GOT3 (cell line): ENCODE measurements around the gene GALNT5.
A peak's percentile ranks its signal among the peaks of the same experiment; 100 is the strongest.
"Not testable (repeated sequence)": the region's sequence is repeated elsewhere in the genome, so short reads cannot be mapped to it uniquely, and the experiment has no call there.

ENCODE experiments used
- DNase-seq: peaks from one replicate; lab custom pipeline; 2025; ENCODE audit warnings: mixed read lengths; lab: John Stamatoyannopoulos, UW

The GALNT5 gene

DNA sequence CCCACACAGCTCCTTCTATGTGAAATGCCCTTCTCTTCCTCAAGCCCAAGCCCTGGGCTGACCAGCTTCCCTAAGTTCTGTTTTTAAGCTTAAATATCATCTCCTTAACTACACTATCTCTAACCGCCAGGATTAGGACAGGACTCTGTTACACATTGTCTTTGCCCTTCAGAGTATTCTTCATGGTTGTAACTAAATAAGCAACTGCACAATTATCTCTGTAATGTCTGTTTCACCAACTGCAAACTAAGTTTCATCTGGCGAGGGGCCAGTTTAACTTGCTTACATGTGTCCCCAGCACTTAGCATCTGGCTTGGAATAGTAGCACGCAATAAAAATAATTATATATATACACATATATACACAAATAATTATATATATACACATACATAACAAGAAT lies 69.2 kb downstream of the GALNT5 start:
- no peak for DNase-seq

DNA sequence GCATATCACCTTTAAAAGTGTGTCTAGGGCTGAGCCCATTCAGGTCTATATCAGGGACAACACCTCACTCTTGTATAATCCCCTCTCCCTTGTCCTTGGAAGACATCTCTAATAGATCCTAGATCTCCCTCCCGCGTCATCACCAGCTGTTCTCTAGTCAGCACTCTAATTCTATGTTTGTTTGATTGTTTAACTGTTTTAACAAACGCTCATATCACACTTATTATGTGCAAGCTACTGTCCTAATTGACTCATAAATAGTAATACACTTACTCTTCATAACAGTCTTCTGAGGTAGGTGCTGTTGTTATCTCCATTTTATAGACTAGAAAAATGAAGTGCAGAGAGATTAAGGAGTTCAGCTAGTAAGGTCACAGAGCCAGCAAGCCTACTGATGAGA lies 69.7 kb downstream of the GALNT5 start:
- DNase-seq, result no peak

DNA sequence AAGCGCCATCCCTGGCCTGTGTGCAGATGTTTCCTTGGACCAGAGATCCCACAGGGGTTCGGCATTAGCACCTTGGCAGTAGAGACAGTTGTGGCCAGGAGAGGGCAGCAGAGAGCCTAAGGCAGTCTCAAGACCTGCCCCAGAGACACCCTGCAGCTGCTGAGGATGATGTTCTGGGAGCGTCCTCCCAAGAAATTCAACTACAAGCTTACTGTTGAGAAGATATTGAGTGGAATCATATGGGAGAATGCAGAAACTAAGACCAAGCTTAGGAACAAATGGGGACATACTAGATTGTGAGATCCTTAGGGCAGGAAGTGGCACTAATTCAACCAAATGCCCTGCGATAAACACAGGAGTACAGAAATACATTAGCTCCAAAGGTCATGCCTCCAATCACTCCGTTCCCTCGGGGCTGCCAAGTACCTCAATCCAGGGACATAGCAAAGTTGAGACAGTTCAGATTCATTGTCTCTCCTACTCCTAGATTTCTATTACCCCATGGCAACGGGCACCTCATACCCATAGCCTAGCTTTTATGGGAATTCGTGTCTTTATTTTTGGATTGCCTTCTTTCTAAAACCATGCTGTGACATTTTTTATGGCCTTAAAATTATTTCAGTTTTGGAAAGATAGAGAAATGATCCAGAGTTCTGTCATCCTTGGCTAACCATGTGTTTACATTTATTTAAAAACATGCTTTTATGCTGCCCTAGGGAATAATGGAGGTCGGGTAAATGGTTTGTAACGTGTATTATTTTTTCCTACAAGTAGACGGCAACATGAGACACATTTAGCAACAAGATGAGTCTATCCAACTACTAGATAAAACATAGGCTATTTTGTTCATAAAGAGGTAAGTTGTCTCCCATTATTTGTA lies 70.4 kb downstream of the GALNT5 start:
- DNase-seq, result peak; percentile 10

DNA sequence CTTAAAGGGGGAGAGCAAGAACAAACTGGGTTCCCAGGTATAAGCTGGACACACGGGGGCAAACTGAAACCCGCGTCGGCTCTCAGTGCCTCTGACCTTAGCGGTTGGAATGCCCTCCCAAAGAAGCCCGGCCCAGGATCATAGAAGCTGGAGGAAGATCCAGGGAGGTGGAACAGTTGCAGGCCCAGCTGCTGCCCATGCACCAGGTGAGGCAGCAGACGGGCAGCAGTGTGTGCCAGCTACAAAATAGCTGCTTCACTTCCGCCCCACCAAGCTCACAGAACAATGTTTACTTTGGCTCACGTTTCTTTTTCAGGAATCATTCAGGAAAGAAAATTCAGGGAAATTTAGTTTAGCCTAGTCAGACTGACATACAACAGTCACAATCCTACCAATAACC lies 72.0 kb downstream of the GALNT5 start:
- DNase-seq, result no peak

DNA sequence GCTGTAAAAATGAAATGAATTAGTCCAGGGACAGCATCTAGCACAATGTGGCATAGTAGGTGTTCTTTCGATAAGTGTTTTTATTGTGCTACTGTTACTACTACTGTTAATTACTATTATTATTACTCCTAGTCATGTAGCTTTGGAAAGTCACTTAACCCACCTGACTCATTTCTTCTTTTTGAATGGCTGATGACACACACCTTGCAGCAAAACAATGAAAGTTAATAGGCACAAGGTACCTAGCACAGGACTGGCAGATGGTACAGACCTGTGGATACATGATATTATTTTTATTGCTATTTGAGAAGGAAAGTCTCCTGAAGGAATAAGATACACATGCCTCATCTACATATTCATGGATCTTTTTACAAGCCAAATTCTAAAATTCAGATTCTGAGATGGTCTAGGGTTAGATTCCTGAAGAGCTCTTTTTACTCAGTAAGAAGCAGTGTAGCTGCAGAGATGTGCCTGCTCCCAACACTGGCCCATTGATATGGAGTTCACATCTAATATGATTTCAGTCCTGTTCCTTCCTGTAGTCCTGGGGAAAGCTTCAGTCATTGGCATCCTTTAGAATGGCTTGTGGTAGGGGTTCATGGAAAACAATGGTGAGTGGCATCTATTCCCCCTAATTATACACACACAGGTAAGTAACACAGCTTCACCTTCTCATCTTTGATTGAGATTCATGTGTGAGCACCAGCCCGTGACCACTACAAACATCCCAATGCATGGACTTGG lies 76.0 kb downstream of the GALNT5 start:
- no peak for DNase-seq

DNA sequence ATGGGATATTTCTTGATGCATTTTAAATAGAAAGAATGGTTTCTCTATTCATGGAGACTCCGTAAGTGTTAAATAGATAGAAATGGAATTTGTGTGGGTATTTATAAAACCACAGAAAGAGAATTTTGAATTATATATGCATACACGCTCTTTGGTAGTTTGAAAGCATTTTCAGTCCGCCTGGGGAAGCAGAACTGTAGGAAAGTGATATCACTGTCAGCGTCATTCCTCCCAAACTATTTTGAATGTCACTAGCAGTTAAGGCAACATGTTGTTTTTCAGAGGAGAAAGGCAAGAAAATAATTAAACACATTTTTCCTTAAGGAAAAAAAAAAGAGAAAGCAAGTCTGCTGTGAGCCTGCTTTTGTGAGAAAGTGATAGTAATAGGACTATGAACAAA lies 76.8 kb downstream of the GALNT5 start:
- DNase-seq, result no peak

DNA sequence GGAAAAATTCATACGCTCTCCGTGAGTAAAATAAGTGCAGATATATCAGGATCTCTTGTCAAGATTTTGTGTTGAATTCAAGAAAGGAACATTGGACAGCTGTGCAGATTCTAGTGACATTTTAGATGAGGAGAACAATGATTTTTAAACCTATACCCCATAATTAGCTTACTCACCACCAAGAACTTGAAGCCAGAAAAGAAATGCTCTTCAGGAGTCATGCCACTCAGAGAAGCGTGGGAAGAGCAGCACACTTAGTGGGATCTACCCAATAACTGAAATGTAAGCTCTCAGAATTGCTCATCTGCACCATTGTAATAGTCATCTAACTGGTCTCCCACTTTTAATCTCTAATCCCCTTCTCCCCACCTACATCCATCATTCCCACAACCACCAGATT lies 77.3 kb downstream of the GALNT5 start:
- no peak for DNase-seq

DNA sequence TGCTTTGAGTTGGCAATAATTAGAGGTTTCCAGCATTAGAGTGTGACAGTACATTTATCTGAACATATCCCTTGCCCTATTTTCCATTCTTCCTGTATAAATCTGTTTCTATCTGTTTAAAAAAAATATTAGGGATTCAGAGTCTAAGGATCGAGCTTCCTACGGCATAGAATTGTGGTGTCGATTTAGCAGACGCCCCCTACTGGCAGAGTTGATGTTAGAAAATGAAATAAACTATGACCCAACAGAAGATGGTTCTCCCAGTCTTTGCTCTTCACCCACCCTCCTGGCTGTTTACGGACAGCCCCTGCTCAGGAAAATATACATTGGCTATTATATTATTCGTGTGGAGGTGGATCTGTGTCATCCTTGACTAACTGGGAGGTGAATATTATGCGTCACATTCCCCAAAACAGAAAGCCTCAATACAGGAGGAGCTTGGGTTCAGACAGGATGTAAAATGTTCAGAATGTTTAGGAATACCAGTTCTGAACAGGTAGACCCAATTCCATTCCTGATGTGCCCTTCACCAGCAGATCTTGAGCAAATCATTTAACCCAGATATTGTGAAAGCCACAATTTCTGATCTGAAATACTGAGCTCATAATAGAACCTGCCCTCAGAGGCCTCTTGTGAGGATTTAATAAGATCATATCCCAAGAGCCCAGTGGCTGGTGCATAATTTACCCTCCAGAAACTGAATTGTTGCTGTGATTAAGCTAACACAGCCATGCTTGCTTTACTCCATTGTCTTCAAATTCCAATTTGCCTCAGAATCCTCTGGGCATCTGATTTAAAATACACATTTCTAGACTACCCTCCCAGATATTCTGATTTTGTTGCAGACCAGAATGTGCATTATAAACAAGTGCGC lies 78.9 kb downstream of the GALNT5 start:
- no peak for DNase-seq

DNA sequence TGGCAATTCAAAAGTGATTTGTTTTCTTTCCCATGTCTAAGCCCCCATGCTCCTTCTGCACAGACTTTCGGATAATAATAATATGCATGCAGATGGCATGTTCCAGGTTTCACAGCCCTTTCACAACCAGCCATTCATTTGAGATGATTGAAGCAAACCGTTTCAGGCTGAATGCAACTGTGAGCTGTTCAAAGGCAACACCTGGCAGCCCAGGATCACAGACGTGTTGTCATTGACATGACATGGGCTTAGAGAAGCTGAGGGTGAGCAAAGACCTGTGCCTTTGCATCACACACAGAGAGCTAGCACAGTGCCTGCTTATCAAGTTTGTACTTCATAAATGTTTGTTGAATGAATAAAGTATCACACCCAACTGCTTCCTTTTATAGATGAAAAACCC lies 80.5 kb downstream of the GALNT5 start:
- DNase-seq, result no peak

DNA sequence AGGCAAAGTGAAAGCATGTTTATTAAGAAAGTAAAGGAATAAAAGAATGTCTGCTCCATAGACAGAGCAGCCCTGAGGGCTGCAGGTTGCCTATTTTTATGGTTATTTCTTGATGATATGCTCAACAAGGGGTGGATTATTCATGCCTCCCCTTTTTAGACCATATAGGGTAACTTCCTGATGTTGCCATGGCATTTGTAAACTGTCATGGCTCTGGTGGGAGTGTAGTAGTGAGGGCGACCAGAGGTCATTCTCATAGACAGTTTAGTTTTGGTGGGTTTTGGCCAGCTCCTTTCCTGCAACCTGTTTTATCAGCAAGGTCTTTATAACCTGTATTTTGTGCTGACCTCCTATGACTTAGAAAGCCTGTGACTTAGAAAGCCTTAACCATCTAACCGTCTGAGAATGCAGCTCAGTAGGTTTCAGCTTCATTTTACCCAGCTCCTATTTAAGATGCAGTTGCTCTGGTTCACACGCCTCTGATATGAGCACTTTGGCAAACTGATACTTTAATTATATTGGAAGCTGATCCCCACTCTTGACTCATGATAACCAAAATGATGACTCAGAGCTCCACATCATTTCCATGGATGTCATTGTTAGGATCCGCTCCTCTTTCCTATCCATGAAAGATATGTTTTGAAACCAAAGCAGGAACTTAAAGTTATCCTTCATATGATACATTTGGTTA lies 82.6 kb downstream of the GALNT5 start:
- no peak for DNase-seq

DNA sequence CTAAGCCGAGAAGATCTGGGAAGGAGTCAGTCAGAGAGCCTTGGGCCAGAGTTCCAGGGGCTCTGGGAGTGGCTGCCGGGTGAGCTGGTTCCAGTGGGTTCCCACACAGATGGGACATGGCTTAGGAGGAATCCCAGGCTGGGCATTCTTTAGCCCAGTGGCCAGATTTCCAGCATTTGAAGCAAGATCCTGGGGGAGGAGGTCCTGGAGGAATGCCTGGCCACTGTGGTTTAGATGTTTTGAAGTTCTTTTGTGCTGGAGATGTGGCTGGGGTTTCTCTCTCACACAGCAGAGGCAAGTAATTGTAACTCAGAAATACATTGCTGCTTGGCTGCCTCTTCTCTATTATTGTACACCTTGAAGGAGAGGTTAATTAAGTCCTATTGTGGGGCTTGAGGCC lies 83.9 kb downstream of the GALNT5 start:
- not testable (repeated sequence) for DNase-seq

DNA sequence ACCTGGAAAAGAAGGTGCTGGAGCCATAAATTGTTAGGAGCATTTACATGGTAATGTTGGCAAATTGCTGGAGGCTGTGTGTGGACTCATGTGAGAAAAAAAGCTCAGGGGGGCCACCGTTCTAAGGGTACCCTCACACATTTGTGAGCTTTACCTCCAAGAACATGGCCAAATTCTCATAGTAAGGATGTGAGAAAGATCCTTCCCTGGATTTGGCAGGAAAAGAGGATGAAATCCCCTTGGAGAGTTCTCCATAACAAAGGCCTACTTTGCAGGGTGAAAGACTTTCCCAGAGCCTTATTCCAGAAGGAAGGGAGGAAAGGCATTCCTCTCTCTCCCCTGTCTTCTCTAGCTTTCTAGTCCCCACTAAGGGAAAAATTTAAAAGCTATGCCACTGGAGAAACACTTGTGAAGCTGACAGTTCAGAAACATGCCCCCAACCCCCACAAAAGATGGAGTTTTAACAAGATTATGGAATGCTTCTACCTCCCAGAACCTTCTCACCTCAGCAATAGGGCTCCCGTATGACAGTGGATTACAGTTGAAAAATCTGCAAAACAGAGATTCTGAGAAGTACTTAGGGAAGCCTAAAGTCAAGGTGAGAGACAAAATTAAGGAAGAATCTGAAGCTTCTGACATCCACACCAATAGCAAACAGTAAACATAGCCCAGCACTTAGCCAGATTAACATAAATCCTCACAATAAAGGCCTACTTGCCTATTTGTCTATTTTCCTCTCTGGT lies 88.3 kb downstream of the GALNT5 start:
- no peak for DNase-seq

DNA sequence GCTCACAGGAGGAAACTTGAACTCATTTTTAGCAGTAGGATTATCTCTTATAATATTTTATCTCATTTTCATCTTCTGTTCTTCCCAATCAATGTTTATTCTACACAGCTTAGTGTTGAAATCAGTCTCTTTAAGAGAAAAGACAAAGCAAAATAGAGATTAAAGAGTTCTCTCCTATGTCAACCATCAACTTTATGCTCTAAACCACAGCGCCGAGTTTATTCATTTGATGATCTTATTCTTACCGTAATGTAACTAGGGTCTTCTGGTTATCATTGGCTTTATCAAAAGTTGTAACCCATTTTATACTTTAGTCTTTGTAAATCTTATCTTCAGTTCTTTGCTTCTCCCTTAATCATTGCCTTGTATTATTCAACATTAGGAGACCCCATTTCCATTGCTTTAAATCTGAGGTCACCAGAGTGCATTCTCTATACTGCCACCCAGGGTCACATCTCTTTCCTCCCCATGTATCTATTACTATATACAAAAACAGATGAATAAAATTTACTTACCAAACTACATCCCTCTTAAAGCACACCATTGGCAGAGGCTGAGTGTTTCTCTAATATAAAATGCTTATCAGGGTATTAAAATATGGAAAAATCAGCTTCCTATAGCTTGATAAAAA lies 90.9 kb downstream of the GALNT5 start:
- no peak for DNase-seq

DNA sequence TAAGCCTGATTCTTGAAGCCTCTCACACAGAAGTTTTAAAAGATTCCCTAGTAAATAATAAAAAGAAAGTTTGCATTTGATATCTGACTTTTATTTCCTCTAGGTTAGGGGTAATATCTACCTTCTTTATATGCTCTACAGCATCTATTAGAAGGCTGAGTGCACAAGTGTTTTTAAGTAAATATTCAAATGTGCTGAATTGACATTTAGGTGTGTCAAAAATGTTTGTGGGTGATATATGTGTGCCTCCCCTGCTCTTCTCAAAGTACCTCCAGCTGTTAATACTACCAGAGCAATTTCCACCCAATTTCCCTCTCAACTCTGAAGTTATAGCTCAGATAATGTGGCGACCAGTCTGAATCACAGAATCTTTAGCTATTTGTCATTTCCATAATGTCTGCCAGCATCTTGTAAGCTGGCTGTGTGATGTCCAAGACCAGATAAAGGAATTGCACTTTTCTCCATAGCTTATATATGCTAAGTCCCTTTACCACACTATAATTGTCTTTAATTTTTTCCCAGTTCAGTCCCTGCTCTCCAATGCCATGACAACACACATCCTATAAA lies 92.5 kb downstream of the GALNT5 start:
- DNase-seq, result no peak

DNA sequence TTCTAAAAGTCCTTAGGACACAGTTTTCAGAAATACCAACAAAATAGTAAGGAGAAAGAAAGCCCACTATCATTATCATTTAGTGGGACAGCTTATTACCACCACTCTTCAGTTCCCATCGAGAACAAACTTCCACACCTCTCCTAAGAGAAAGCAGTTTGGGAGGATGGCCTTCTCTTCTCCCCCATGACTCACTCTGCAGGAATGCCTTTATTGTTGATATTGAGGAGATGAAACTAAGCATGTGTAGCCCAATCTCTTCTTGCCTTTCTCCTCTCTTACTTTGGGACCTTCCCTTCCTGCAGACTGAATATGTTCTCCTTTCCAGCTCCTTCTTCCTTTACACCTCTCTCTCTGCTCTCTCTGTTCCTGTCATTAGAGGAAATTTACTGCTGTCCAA lies 98.1 kb downstream of the GALNT5 start:
- DNase-seq, result no peak

DNA sequence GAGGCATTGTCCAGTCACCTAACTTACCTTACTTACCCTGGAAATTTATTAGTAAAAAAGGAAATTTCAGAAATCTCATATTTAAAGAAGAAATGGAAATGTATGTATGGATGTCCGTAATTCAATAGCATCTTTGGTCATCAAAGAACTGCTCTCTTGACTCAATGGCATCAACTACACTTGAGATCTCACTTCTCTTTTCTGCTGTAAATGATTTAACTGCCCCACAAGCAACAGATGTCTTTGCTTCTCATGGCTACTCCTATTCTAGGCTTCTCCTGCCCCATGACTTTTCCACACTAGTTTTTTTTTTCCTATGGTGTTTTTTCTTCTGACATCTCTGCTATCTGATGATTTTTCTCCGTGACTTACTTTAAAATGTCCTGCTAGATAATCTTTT lies 102.1 kb downstream of the GALNT5 start:
- DNase-seq, result no peak

DNA sequence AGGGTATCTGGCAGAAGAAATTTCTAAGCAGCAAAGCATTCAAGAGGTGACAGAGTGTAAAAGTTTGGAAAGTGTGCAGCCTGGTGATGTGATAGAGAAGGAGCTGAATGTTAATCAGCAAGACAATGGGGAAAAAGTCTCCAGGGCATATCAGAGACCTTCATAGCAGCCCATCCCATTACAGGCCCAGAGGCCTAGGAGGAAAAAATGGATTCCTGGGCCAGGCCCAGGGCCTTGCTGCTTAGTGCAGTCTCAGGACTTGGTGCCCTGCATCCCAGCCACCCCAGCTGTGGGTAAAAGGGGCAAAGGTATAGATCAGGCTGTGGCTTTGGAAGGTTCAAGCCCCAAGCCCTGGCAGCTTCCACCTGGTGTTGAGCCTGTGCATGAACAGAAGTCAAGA lies 104.0 kb downstream of the GALNT5 start:
- no peak for DNase-seq

DNA sequence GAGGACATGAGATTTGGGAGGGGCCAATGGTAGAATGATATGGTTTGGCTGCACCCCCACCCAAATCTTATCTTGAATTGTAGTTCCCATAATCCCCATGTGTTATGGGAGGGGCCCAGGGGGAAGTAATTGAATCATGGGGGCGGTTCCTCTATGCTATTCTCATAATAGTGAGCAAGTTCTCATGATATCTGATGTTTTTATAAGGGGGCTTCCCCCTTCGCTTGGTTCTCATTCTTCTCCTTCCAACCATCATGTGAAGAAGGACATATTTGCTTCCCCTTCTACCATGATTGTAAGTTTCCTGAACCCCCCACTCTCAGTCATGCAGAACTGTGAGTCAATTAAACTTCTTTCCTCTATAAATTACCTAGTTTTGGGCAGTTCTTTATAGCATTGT lies 105.1 kb downstream of the GALNT5 start:
- no peak for DNase-seq

DNA sequence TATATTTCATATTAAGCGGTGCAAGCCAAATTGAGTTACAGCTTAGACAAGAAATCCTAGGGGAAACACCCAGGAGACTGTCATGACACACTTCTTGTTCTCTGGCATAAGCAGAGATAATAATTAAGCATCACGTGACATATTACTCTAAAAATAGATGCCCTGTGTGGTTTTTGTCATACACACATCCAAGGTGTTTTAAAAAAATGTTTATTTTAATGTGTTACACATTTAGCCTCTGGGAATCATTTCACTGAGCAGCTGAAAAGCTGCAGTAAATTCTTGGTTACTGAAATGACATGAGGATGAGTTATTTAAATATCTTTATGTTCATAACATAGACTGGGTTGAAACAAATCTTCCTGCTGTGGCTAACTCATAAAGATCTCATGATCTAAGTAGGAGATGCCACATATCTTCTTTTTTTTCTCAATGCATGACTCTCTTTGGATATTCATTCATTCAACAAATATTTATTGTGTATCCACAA lies 106.2 kb downstream of the GALNT5 start:
- no peak for DNase-seq
